Uterus (tissue), 2 donors: Measurements from ENCODE around the gene RHOT1.

Experiments
- CTCF ChIP-seq, 4 experiments: fragments of 200-600 bp in 2 of 4; fragments of 450-650 bp in 2 of 4; sonication (generic) in 2 of 4; IDR thresholded peaks; one replicate each; pipeline ENCODE4 v1.5.1; 2016 to 2019; ENCODE audit warnings: antibody characterized with exemption in 4 of 4, mild to moderate bottlenecking in 2 of 4, moderate library complexity in 1 of 4
- POLR2A ChIP-seq, 2 donors: fragments of 450-650 bp; IDR thresholded peaks; one replicate each; pipeline ENCODE4 v1.6.1; 2016; ENCODE audit warnings: antibody characterized with exemption in 2 of 2, mild to moderate bottlenecking in 1 of 2, moderate library complexity in 1 of 2

GRCh38 chr17:32136856-32137255, 5.4 kb upstream of the RHOT1 start:
- TF ChIP-seq CTCF (IDR thresholded peaks at IDR 0.05) (no peak), POLR2A (IDR thresholded peaks at IDR 0.05) (no peak)
